Measurements from ENCODE around the gene QDPR. TPM values are rescaled to one million over a fixed set of nuclear protein-coding genes. Genes with fewer than 3 reads are reported as not detected.

QDPR gene
- total and polyA plus RNA-seq, 8 donors: 11.4 to 56.8 (median 16.8) TPM

- no peaks in the 10 kb centered on the region for H3K36me3 ChIP-seq
- intact Hi-C loops (cut with DNase I): no loop called here
- no peak overlapping the region for H3K4me3 ChIP-seq
- H3K4me1 ChIP-seq: no peaks in the 10 kb centered on the region
- TF ChIP-seq, protein P1, sequence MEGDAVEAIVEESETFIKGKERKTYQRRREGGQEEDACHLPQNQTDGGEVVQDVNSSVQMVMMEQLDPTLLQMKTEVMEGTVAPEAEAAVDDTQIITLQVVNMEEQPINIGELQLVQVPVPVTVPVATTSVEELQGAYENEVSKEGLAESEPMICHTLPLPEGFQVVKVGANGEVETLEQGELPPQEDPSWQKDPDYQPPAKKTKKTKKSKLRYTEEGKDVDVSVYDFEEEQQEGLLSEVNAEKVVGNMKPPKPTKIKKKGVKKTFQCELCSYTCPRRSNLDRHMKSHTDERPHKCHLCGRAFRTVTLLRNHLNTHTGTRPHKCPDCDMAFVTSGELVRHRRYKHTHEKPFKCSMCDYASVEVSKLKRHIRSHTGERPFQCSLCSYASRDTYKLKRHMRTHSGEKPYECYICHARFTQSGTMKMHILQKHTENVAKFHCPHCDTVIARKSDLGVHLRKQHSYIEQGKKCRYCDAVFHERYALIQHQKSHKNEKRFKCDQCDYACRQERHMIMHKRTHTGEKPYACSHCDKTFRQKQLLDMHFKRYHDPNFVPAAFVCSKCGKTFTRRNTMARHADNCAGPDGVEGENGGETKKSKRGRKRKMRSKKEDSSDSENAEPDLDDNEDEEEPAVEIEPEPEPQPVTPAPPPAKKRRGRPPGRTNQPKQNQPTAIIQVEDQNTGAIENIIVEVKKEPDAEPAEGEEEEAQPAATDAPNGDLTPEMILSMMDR (IDR thresholded peaks at IDR 0.05): no peak
- 71 to 79% methylated on average over 5 of the region's 5 CpGs for WGBS, 2 donors
- H3K9me3 ChIP-seq: no peaks in the 10 kb centered on the region
- DNase-seq: no peak
- H3K27ac ChIP-seq: no peak overlapping the region
- no peak for FAIRE-seq
- no peak for ATAC-seq
- no peaks in the 10 kb centered on the region for H3K27me3 ChIP-seq
Measured at GRCh38 chr4:17521595-17521994, 9.7 kb upstream of the QDPR start.

GRCh38 chr4:17517664-17518063, 5.8 kb upstream of the QDPR start:
- FAIRE-seq (no peak), DNase-seq (no peak), ATAC-seq (no peak)
- no peaks in the 10 kb centered on the region for H3K36me3 ChIP-seq
- H3K9me3 ChIP-seq: no peaks in the 10 kb centered on the region
- H3K4me3 ChIP-seq: no peak overlapping the region
- no peak overlapping the region for H3K27ac ChIP-seq
- TF ChIP-seq, protein P1 (IDR thresholded peaks at IDR 0.05): no peak
- no peaks in the 10 kb centered on the region for H3K27me3 ChIP-seq
- no peaks in the 10 kb centered on the region for H3K4me1 ChIP-seq
- 42 to 57% methylated on average over 5 of the region's 5 CpGs for WGBS, 2 donors
- intact Hi-C loops (cut with DNase I): no loop called here

DNA sequence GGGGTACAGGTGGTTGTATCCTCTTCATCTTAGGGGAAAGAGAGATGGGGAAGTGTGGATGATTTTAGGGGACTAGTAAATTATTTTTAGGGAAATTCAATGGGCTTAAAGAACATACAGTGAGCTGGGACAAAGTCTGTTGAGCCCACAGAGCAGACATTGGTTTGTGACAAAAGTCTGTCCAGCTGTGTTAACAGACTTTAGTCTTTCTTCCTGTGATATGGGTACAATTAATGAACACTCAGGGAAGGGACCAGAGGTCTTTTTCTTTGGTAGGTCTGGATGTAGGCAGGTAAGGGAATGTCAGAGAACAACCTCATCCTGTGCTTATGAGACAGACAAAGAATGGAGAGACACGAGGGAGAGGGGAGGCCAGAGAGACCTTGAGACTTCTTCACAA, 5.1 kb upstream of the QDPR start:
- intact Hi-C loops (cut with DNase I): no loop called here
- WGBS, 2 donors: 44 to 57% methylated on average over 1 of the region's 1 CpG
- H3K27ac ChIP-seq: no peak overlapping the region
- no peaks in the 10 kb centered on the region for H3K27me3 ChIP-seq
- H3K36me3 ChIP-seq: no peaks in the 10 kb centered on the region
- FAIRE-seq: no peak
- no peak overlapping the region for H3K4me3 ChIP-seq
- TF ChIP-seq, protein P1 (IDR thresholded peaks at IDR 0.05): no peak
- no peak for DNase-seq
- ATAC-seq: no peak
- no peaks in the 10 kb centered on the region for H3K9me3 ChIP-seq
- H3K4me1 ChIP-seq: peaks cover 0 to 3% (median 0%) of the 10 kb centered on the region in 3 donors

- DNase-seq (no peak), ATAC-seq (no peak), FAIRE-seq (no peak)
- no peaks in the 10 kb centered on the region for H3K36me3 ChIP-seq
- no peaks in the 10 kb centered on the region for H3K27me3 ChIP-seq
- TF ChIP-seq, protein P1 (IDR thresholded peaks at IDR 0.05): no peak
- H3K4me3 ChIP-seq: no peak overlapping the region
- no peaks in the 10 kb centered on the region for H3K9me3 ChIP-seq
- H3K4me1 ChIP-seq: peaks cover 0 to 3% (median 3%) of the 10 kb centered on the region in 3 donors
- intact Hi-C loops (cut with DNase I): no loop called here
- 41 to 53% methylated on average over 14 of the region's 14 CpGs for WGBS, 2 donors
- no peak overlapping the region for H3K27ac ChIP-seq
Measured at GRCh38 chr4:17515445-17516407, 3.8 kb upstream of the QDPR start.

DNA sequence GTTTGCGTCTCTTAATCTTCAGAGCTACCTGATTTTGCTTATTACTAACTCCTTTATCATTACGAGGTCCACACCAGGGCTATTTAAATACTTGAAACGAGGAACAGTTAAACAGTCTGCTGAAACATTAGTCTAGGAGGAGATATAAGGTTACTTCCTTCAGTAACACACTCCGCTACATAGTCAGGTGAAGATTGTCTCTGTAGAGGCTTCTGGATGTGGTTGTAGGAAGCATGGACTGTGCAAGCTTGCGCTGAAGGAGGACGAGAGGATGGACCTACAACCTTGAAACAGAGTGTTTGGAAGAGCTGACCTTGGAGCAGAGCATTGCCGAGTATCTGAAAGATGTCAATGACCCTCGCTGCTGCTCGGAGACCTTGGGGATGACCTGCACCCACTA, 3.0 kb upstream of the QDPR start, which contains the start of gene CLRN2:
CLRN2 (plus strand) TSS at position 301 of the 400 bp plus-strand sequence. CDS start 102 bp downstream, outside the sequence.
- H3K36me3 ChIP-seq: no peaks in the 10 kb centered on the region
- WGBS, 2 donors: 68 to 78% methylated on average over 9 of the region's 9 CpGs
- TF ChIP-seq, protein P1 (IDR thresholded peaks at IDR 0.05): no peak
- FAIRE-seq (no peak), ATAC-seq (no peak), DNase-seq (no peak)
- peaks cover 3 to 5% (median 3%) of the 10 kb centered on the region in 3 donors for H3K4me1 ChIP-seq
- H3K4me3 ChIP-seq: no peak within 1 kb of the TSS
- H3K27me3 ChIP-seq: no peaks in the 10 kb centered on the region
- no peak within 1 kb of the TSS for H3K27ac ChIP-seq
- intact Hi-C loops (cut with DNase I): no loop called here
- no peaks in the 10 kb centered on the region for H3K9me3 ChIP-seq
